ENCODE results near the gene GALE.
A peak's percentile ranks its signal among the peaks of the same experiment; 100 is the strongest.
"Not testable (repeated sequence)": the region's sequence is repeated elsewhere in the genome, so short reads cannot be mapped to it uniquely, and the experiment has no call there.

GALE gene

GRCh38 chr1:23800400-23801337 is at the start of gene GALE:
GALE (minus strand) TSS chr1:23800754; CDS start chr1:23799007, 1,747 bp downstream.
- peak; percentile 83 for DNase-seq (ENCODE audit: low read depth)

GRCh38 chr1:23848673-23849616 is 48.4 kb upstream of the GALE start:
- no peak overlapping the region for H3K4me3 ChIP-seq (ENCODE audit: low read depth, low read length)
- DNase-seq (ENCODE audit: low read depth) = no peak

More at GRCh38 chr1:23800400-23801337, at the start of gene GALE:
- peak within 1 kb of the TSS; percentile 86 for H3K4me3 ChIP-seq (ENCODE audit: low read depth, low read length)

- DNase-seq (ENCODE audit: low read depth); H3K4me3 ChIP-seq (ENCODE audit: low read depth, low read length): not testable (repeated sequence)
Measured at GRCh38 chr1:23847482-23848095, 47.0 kb upstream of the GALE start.

DNA sequence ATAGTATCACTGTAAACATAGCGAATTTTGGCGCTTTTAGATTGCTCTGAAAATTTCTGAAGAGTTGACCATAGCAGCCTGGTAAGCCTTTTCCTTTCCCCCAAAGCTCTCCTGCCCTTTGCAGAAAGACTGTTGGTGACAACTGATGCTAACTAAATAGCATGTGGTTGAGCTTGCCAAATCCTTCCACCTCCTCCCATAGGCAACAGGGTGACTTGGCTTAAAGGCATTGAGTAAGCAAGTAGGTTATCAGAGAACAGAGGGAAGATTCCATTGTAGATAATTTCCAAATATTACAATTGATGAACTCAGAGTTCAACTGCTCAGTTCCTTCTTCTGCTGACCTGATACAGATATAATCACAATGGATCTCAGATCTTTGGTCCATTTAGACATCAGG is 44.6 kb upstream of the GALE start:
- no peak overlapping the region for H3K4me3 ChIP-seq (ENCODE audit: low read depth, low read length)
- DNase-seq (ENCODE audit: low read depth) = no peak

DNA sequence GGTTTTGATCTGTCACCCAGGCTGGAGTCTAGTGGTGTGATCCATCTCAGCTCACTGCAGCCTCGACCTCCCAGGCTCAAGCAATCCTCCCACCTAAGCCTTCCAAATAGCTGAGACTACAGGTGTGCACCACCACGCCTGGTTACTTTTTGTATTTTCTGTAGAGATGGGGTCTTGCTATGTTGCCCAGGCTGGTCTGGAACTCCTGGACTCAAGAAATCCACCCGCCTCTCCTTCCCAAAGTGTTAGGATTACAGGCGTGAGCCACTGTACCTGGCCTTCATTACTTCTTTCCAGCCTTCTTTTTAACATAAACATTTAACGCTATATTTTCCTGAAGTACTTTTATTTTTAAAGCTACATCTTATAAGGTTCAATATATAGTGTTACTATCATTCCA is 43.1 kb upstream of the GALE start:
- no peak for DNase-seq (ENCODE audit: low read depth)
- H3K4me3 ChIP-seq (ENCODE audit: low read depth, low read length) = no peak overlapping the region

DNA sequence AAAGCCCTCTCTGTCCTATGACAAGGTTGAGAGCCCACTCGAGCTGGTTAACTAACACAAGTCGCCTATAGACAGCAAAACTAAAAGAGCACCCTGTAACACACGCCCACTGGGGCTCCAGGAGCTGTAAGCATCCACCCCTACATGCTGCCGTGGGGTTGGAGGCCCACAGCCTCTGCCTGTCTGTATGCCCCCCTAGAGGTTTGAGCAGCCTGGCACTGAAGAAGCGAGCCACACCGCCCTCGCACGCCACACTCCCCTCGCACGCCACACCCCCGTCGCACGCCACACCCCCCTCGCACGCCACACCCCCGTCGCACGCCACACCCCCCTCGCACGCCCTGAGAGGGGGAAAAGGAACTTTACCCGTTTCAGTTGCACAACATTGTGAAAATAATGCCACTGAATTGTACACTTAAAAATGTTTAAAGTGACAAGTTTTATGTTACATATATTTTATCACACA is 37.9 kb upstream of the GALE start:
- H3K4me3 ChIP-seq (ENCODE audit: low read depth, low read length) = peak overlapping the region; percentile 35
- peak; percentile 13 for DNase-seq (ENCODE audit: low read depth)

- no peak for DNase-seq (ENCODE audit: low read depth)
- peak overlapping the region; percentile 35 for H3K4me3 ChIP-seq (ENCODE audit: low read depth, low read length)
Measured at GRCh38 chr1:23837908-23838307, 37.4 kb upstream of the GALE start.

DNA sequence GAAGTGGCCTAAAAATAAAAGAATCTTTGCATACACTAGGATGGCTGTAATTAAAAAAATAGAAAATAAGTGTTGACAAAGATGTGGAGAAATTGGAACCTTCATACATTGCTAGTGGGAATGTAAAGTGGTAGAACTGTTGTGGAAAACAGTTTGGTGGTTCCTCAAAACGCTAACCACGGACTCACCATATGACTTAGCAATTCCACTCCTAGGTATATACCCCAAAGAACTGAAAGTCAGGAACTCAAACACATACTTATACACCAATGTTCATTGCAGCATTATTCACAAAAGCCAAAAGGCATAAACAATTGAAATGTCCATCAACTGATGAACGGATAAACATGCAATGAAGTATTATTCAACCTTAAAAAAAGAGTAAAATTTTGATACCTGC is 35.5 kb upstream of the GALE start:
- DNase-seq (ENCODE audit: low read depth) = no peak

GRCh38 chr1:23834156-23834555 is 33.6 kb upstream of the GALE start:
- not testable (repeated sequence) for DNase-seq (ENCODE audit: low read depth); H3K4me3 ChIP-seq (ENCODE audit: low read depth, low read length)

More for the DNA sequence above, 35.5 kb upstream of the GALE start:
- no peak overlapping the region for H3K4me3 ChIP-seq (ENCODE audit: low read depth, low read length)

GRCh38 chr1:23827717-23828116 is 27.2 kb upstream of the GALE start:
- H3K4me3 ChIP-seq (ENCODE audit: low read depth, low read length) = no peak overlapping the region
- no peak for DNase-seq (ENCODE audit: low read depth)

GRCh38 chr1:23826590-23826989 is 26.0 kb upstream of the GALE start:
- H3K4me3 ChIP-seq (ENCODE audit: low read depth, low read length); DNase-seq (ENCODE audit: low read depth): not testable (repeated sequence)

DNA sequence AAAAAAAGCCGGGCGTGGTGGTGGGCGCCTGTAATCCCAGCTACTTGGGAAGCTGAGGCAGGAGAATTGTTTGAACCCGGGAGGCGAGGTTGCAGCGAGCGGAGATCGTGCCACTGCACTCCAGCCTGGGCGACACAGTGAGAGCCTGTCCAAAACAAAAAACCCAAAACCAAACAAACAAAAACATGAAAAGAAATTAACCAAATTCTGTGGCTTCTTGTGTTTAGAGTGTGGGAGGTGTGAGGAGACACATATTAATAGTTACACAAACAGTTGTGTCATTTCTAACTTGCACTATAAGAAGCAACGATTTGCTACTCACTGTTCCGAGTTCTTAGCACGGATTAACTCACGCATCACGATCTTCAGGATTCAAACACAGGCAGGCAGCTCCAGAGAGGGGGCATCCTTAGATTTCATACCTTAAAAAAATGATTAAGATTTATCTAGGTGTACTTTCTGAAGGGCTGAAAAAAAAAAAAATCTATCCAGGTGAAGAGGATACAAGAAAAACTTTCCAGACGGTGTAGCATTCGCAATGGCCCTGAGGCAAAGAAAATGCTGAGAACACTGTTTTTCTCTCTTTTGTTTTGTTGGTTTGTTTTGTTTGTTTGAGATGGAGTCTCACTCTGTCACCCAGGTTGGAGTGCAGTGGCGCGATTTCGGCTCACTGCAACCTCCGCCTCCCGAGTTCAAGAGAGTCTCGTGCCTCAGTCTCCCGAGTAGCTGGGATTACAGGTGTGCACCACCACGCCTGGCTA is 25.4 kb upstream of the GALE start:
- DNase-seq (ENCODE audit: low read depth) = no peak
- peak overlapping the region; percentile 99 for H3K4me3 ChIP-seq (ENCODE audit: low read depth, low read length)

DNA sequence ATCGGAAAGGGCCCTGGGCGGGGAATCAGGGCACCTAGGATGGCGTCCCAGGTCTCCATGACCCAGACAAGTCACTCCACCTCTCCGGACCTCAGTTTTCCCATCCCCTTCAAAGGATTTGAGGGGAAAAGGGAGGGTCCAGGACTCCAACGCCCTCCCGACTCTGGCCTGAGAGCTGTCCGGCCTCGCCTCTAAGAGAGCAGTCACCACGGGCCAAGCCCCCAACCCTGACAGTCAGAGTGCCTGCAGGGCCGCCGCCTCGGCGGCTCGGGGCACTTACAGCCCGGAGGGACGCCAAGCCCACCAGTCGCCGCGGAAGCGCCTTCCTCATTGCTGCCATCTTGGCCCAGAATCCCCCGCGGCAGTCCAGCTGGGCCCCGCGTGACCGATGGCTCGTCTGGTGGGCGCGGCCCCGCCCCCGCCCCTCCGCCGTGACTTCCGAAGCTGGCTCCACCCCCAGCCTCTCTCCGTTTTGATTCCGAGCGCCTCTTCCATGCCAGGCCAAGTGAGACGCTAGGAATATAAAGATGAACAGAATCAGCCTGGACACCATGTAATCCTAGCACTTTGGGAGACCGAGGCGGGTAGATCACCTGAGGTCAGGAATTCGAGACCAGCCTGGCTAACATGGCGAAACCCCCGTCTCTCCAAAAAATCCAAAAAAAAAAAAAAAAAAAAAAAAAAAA is 24.7 kb upstream of the GALE start, which contains the start of gene HMGCL:
Gene HMGCL (minus strand): TSS at position 354 of the 686 bp plus-strand sequence. CDS start 14 bp downstream, at position 340.
- peak within 1 kb of the TSS; percentile 99 for H3K4me3 ChIP-seq (ENCODE audit: low read depth, low read length)
- DNase-seq (ENCODE audit: low read depth) = peak; percentile 58

- DNase-seq (ENCODE audit: low read depth) = no peak
- peak overlapping the region; percentile 99 for H3K4me3 ChIP-seq (ENCODE audit: low read depth, low read length)
Measured at GRCh38 chr1:23824711-23825075, 24.1 kb upstream of the GALE start.

DNA sequence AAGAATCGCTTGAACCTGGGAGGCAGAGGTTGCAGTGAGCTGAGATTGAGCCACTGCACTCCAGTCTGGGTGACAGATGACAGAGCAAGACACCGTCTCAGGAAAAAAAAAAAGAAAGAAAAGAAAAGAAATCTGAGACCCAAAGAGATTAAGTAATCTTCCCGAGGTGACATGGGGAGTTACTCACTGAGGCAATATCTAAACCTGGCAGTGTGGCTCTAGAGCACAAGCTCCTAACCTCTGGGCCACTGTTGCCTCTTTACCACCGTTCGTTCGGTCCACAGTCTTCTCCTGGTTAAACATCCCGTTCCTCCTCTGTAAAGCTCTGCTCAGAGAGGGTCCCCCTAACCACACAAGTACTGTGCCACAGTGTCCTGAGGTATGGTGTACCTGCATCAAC is 23.2 kb upstream of the GALE start:
- peak overlapping the region; percentile 99 for H3K4me3 ChIP-seq (ENCODE audit: low read depth, low read length)

DNA sequence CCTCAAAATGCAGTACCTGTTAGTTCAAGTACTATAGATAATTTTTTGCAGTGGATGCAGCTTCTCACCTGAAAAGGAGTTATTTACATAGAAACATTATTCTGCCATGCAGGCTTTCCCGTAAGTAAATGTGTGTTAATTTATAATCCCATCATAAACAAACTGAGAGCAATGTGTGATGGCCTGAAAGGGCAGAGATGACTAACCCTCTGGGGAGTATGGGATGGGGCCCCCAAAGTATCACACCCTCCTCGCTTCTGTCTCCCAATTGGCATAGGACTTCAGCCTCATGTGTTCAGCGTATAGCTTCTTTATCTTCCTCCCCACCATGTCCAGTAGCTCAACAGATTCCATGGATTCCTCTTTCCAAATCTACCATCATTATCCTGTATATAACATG is 17.1 kb upstream of the GALE start:
- DNase-seq (ENCODE audit: low read depth) = no peak
- no peak overlapping the region for H3K4me3 ChIP-seq (ENCODE audit: low read depth, low read length)

More for the DNA sequence above, 23.2 kb upstream of the GALE start:
- DNase-seq (ENCODE audit: low read depth) = no peak

DNA sequence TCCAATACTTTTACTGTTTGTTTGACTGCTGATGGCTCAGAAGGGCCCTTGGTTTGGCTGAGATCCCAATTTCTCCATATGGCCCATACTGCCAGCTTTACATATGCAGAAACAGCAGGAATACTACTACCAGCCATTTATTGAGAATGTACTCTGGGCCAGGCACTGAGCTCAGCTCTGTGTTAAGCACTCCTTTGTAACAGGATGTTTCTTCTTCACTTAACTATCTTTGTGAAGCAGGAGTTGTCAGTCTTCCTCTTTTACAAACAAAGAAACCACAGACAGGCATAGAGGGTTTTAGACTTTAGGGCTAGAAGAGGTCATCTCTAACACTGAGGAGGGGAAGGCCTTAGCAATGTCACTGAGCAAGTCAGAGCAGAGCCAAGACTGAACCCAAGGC is 16.4 kb upstream of the GALE start:
- DNase-seq (ENCODE audit: low read depth) = no peak
- H3K4me3 ChIP-seq (ENCODE audit: low read depth, low read length) = no peak overlapping the region

DNA sequence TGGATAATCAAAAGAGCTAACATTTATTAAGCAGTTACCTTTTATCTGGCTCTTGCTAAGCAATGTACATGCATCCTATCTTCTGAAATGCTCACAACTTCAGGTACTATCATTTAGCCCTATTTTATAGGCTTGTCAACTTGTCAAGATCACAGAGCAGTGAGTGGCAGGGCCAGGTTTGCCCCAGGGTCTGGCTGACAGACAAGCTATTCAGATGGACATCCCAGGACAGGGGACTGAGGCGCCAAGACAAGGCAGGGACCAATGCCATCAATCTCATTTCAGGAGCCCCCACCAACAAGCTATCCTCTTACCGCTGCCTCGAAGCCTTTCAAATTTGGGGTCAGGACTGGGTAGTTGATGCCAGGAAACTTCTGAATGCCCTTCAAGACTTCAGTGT is 15.8 kb upstream of the GALE start:
- DNase-seq (ENCODE audit: low read depth) = no peak
- no peak overlapping the region for H3K4me3 ChIP-seq (ENCODE audit: low read depth, low read length)
